NCI-H2029 (cell line): ENCODE data around the gene CPA2.
"Not testable (repeated sequence)": the region's sequence is repeated elsewhere in the genome, so short reads cannot be mapped to it uniquely, and the experiment has no call there.

Experiments used
- DNase-seq: peaks from one replicate; lab custom pipeline; 2025; lab: John Stamatoyannopoulos, UW

Gene CPA2

GRCh38 chr7:130266258-130266960, at the start of gene CPA2:
Gene CPA2 (plus strand): TSS chr7:130266863. CDS start chr7:130266882, 19 bp downstream.
- no peak for DNase-seq

GRCh38 chr7:130218806-130219620, 47.6 kb upstream of the CPA2 start:
- no peak for DNase-seq

- DNase-seq = no peak
Measured at GRCh38 chr7:130219871-130220270, 46.8 kb upstream of the CPA2 start.

GRCh38 chr7:130221746-130222145, 44.9 kb upstream of the CPA2 start:
- DNase-seq = no peak

- no peak for DNase-seq
Measured at GRCh38 chr7:130223646-130224045, 43.0 kb upstream of the CPA2 start.

- no peak for DNase-seq
Measured at GRCh38 chr7:130224210-130224609, 42.5 kb upstream of the CPA2 start.

- DNase-seq = not testable (repeated sequence)
Measured at GRCh38 chr7:130224923-130225322, 41.7 kb upstream of the CPA2 start.

GRCh38 chr7:130226333-130226732, 40.3 kb upstream of the CPA2 start:
- DNase-seq = no peak

- no peak for DNase-seq
Measured at GRCh38 chr7:130227883-130228575, 38.6 kb upstream of the CPA2 start.

GRCh38 chr7:130228840-130229502, 37.7 kb upstream of the CPA2 start:
- no peak for DNase-seq

- not testable (repeated sequence) for DNase-seq
Measured at GRCh38 chr7:130229981-130230380, 36.7 kb upstream of the CPA2 start.

- no peak for DNase-seq
Measured at GRCh38 chr7:130231792-130232191, 34.9 kb upstream of the CPA2 start.

- DNase-seq = no peak
Measured at GRCh38 chr7:130232209-130232608, 34.5 kb upstream of the CPA2 start.

GRCh38 chr7:130234078-130234477, 32.6 kb upstream of the CPA2 start:
- no peak for DNase-seq

GRCh38 chr7:130236361-130236760, 30.3 kb upstream of the CPA2 start:
- DNase-seq = not testable (repeated sequence)

- no peak for DNase-seq
Measured at GRCh38 chr7:130240240-130240639, 26.4 kb upstream of the CPA2 start.

- peak; percentile 45 for DNase-seq
Measured at GRCh38 chr7:130242198-130243014, 24.3 kb upstream of the CPA2 start.

- peak; percentile 2 for DNase-seq
Measured at GRCh38 chr7:130243486-130243885, 23.2 kb upstream of the CPA2 start.

GRCh38 chr7:130246491-130246890, 20.2 kb upstream of the CPA2 start:
- DNase-seq = not testable (repeated sequence)

- DNase-seq = not testable (repeated sequence)
Measured at GRCh38 chr7:130248842-130249241, 17.8 kb upstream of the CPA2 start.

GRCh38 chr7:130249626-130250025, 17.0 kb upstream of the CPA2 start:
- DNase-seq = not testable (repeated sequence)
